ENCODE measurements around the gene PJVK. TPM values are rescaled to one million over a fixed set of nuclear protein-coding genes. Genes with fewer than 3 reads are reported as not detected.

The PJVK gene
- total and polyA plus RNA-seq, 4 donors, result 0.82 to 5.7 (median 4.5) TPM

DNA sequence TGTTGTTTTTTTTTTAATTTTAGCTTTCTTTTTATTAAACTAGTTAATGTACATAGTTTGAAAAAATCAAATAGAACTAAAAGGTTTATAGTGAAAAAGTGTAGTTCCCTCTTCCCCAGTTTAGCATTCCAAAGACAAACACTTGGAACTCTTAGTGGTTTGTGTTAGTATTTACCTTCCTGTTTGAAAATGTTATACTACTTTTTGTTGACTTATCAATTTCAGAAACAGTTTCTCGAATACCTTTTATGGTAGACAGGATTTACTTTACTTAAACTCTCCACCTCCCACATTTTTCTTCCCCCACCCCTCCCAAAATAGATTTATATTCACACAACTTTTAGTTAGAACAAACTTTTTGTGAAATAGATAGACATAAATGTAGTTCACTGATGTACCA is 55.8 kb downstream of the PJVK start:
- 75 to 100% methylated on average over 1 of the region's 1 CpG for WGBS, 2 donors
- ATAC-seq (ENCODE audit: insufficient read depth, low FRiP score) (no peak), DNase-seq (no peak)
- Histone ChIP-seq H3K9me3 (ENCODE audit: control insufficient read depth in 4 of 4, insufficient read depth in 3 of 4, low read length in 3 of 4) (no peaks in the 10 kb centered on the region), H3K4me3 (no peak overlapping the region), H3K27me3 (ENCODE audit: control insufficient read depth in 3 of 3, insufficient read depth in 3 of 3, low read length in 2 of 3) (no peaks in the 10 kb centered on the region), H3K36me3 (ENCODE audit: control insufficient read depth in 4 of 4, insufficient read depth in 4 of 4, low read length in 4 of 4) (peaks cover 6 to 26% (median 8%) of the 10 kb centered on the region in 4 donors), H3K27ac (ENCODE audit: low read depth in 1 of 2, low read length in 1 of 2) (no peak overlapping the region), H3K4me1 (ENCODE audit: control insufficient read depth in 5 of 5, insufficient read depth in 5 of 5, low read length in 5 of 5) (no peaks in the 10 kb centered on the region), H3K9ac (ENCODE audit: insufficient read depth in 1 of 2, low read length in 2 of 2) (no peak overlapping the region)
- no peak for TF ChIP-seq CTCF (IDR thresholded peaks at IDR 0.05; ENCODE audit: control extremely low read depth, extremely low read depth)

- no peak overlapping the region for H3K4me3 ChIP-seq
- H3K4me1 ChIP-seq (ENCODE audit: control insufficient read depth in 5 of 5, insufficient read depth in 5 of 5, low read length in 5 of 5), result no peaks in the 10 kb centered on the region
- H3K9me3 ChIP-seq (ENCODE audit: control insufficient read depth in 4 of 4, insufficient read depth in 3 of 4, low read length in 3 of 4), result no peaks in the 10 kb centered on the region
- DNase-seq (no peak), ATAC-seq (ENCODE audit: insufficient read depth, low FRiP score) (no peak)
- H3K9ac ChIP-seq (ENCODE audit: insufficient read depth in 1 of 2, low read length in 2 of 2), result no peak overlapping the region
- no peak for TF ChIP-seq CTCF (IDR thresholded peaks at IDR 0.05; ENCODE audit: control extremely low read depth, extremely low read depth)
- H3K27ac ChIP-seq (ENCODE audit: low read depth in 1 of 2, low read length in 1 of 2), result no peak overlapping the region
- no peaks in the 10 kb centered on the region for H3K27me3 ChIP-seq (ENCODE audit: control insufficient read depth in 3 of 3, insufficient read depth in 3 of 3, low read length in 2 of 3)
- 97% methylated on average over 2 of the region's 2 CpGs for WGBS, 2 donors
- H3K36me3 ChIP-seq (ENCODE audit: control insufficient read depth in 4 of 4, insufficient read depth in 4 of 4, low read length in 4 of 4), result peaks cover 0 to 16% (median 6%) of the 10 kb centered on the region in 4 donors
These were observed 57.5 kb downstream of the PJVK start for GRCh38 chr2:178508646-178509045.

DNA sequence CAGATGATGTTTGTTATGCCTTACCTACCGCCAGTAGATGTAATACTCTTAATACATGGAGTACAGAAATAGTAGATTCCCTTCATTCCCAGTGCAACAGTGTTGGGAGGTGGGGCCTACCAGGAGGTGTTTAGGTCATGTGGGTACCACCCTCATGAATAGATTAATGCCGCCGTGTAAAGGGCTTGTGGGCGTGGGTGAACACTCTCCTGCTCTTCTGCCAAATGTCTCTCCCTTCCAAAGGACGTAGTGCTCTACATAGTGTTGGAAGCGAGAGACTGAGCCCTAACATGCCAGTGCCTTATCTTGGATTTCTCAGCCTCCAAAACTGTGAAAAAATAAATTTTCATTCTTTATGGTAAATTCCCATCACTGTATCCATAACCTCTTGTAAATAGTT is 59.2 kb downstream of the PJVK start:
- ATAC-seq (ENCODE audit: insufficient read depth, low FRiP score) (no peak), DNase-seq (no peak)
- Histone ChIP-seq H3K9me3 (ENCODE audit: control insufficient read depth in 4 of 4, insufficient read depth in 3 of 4, low read length in 3 of 4) (no peaks in the 10 kb centered on the region), H3K27me3 (ENCODE audit: control insufficient read depth in 3 of 3, insufficient read depth in 3 of 3, low read length in 2 of 3) (no peaks in the 10 kb centered on the region), H3K36me3 (ENCODE audit: control insufficient read depth in 4 of 4, insufficient read depth in 4 of 4, low read length in 4 of 4) (peaks cover 0 to 14% (median 6%) of the 10 kb centered on the region in 4 donors), H3K4me3 (no peak overlapping the region), H3K27ac (ENCODE audit: low read depth in 1 of 2, low read length in 1 of 2) (no peak overlapping the region), H3K9ac (ENCODE audit: insufficient read depth in 1 of 2, low read length in 2 of 2) (no peak overlapping the region), H3K4me1 (ENCODE audit: control insufficient read depth in 5 of 5, insufficient read depth in 5 of 5, low read length in 5 of 5) (no peaks in the 10 kb centered on the region)
- TF ChIP-seq CTCF (IDR thresholded peaks at IDR 0.05; ENCODE audit: control extremely low read depth, extremely low read depth), result no peak
- 94 to 97% methylated on average over 6 of the region's 6 CpGs for WGBS, 2 donors

Other genes with a start within 250 kb of the PJVK start
- 10 to 100 TPM; 41.0 to 68.5 TPM for gene PRKRA, start 203 bp upstream of the PJVK start, total RNA-seq
- gene PRKRA, start 203 bp upstream of the PJVK start, polyA plus RNA-seq, result 10 to 100 TPM; 26.8 to 46.3 TPM
- 10 to 100 TPM in 1 of 2 donors, 1 to 10 TPM in 1; 7.7 to 53.3 TPM for gene FKBP7, start 27.2 kb downstream of the PJVK start, total RNA-seq
- 1 to 10 TPM; 6.6 to 7.7 TPM for gene FKBP7, start 27.2 kb downstream of the PJVK start, polyA plus RNA-seq
- gene PLEKHA3, start 29.1 kb downstream of the PJVK start, total RNA-seq, result 10 to 100 TPM; 17.4 to 23.7 TPM
- 1 to 10 TPM; 2.8 to 7.3 TPM for gene PLEKHA3, start 29.1 kb downstream of the PJVK start, polyA plus RNA-seq